ENCODE results near the gene MYH4. TPM values are rescaled to one million over a fixed set of nuclear protein-coding genes. Genes with fewer than 3 reads are reported as not detected.

MYH4 gene
- total RNA-seq (2022; extraction: Qiagen RNA extraction; ENCODE audit: low read depth) = not detected in 5 replicates

GRCh38 chr17:10469459-10469858, at the start of gene MYH4:
TSS of gene MYH4 (minus strand) at chr17:10469559. CDS start at chr17:10466745, 2,814 bp downstream.

GRCh38 chr17:10518271-10519037, 49.1 kb upstream of the MYH4 start, which contains the start of gene MYH1:
TSS of gene MYH1 (minus strand) at chr17:10518542. CDS start at chr17:10516642, 1,900 bp downstream.

GRCh38 chr17:10421900-10422542, 47.3 kb downstream of the MYH4 start, which contains the start of gene MYH8:
TSS of gene MYH8 (minus strand) at chr17:10421950. CDS start at chr17:10420227, 1,723 bp downstream.

Other genes with a start within 250 kb of the MYH4 start
- not detected in 5 replicates for gene MYH13, start 96.6 kb downstream of the MYH4 start, total RNA-seq (2022; extraction: Qiagen RNA extraction; ENCODE audit: low read depth)
- not detected in 5 replicates for gene MYH8, start 47.6 kb downstream of the MYH4 start, total RNA-seq (2022; extraction: Qiagen RNA extraction; ENCODE audit: low read depth)
- gene MYH1, start 49.0 kb upstream of the MYH4 start, total RNA-seq (2022; extraction: Qiagen RNA extraction; ENCODE audit: low read depth) = not detected in 5 replicates
- not detected in 5 replicates for gene MYH2, start 80.1 kb upstream of the MYH4 start, total RNA-seq (2022; extraction: Qiagen RNA extraction; ENCODE audit: low read depth)
- 0.68 to 1.5 TPM (median 1.1 TPM) in 5 replicates for gene MYH3, start 187.8 kb upstream of the MYH4 start, total RNA-seq (2022; extraction: Qiagen RNA extraction; ENCODE audit: low read depth)
- 51.6 to 62.7 TPM (median 58.4 TPM) in 5 replicates for gene SCO1, start 228.0 kb upstream of the MYH4 start, total RNA-seq (2022; extraction: Qiagen RNA extraction; ENCODE audit: low read depth)
- gene ADPRM, start 228.0 kb upstream of the MYH4 start, total RNA-seq (2022; extraction: Qiagen RNA extraction; ENCODE audit: low read depth) = 7.1 to 9.5 TPM (median 9.2 TPM) in 5 replicates

Measured in A549 treated with GW870086 at 1 μM for 4 hours (cell line).